Ecto neural progenitor cell (in vitro differentiated cells): ENCODE data around the gene AUTS2.

Source experiments
- DNase-seq: peaks from one replicate; pipeline ENCODE4 v3.0.0-alpha.2; 2018; ENCODE audit warnings: low spot score

The AUTS2 gene

GRCh38 chr7:69895446-69895845 is 297.2 kb downstream of the AUTS2 start:
- DNase-seq: no peak

GRCh38 chr7:69896121-69896520 is 297.8 kb downstream of the AUTS2 start:
- DNase-seq: no peak

GRCh38 chr7:69898189-69898588 is 299.9 kb downstream of the AUTS2 start:
- no peak for DNase-seq

- DNase-seq: no peak
These were observed 305.1 kb downstream of the AUTS2 start for GRCh38 chr7:69903410-69903809.

- DNase-seq: no peak
These were observed 308.2 kb downstream of the AUTS2 start for GRCh38 chr7:69906283-69906995.

- DNase-seq: no peak
These were observed 309.4 kb downstream of the AUTS2 start for GRCh38 chr7:69907720-69908119.

- no peak for DNase-seq
These were observed 310.2 kb downstream of the AUTS2 start for GRCh38 chr7:69908454-69908853.

- DNase-seq: no peak
These were observed 311.9 kb downstream of the AUTS2 start for GRCh38 chr7:69910150-69910549.

GRCh38 chr7:69911337-69911736 is 313.1 kb downstream of the AUTS2 start:
- no peak for DNase-seq

- no peak for DNase-seq
These were observed 313.9 kb downstream of the AUTS2 start for GRCh38 chr7:69912141-69912540.

- DNase-seq: no peak
These were observed 314.6 kb downstream of the AUTS2 start for GRCh38 chr7:69912846-69913245.

GRCh38 chr7:69919426-69920111 is 321.3 kb downstream of the AUTS2 start:
- DNase-seq: no peak

GRCh38 chr7:69920797-69921196 is 322.5 kb downstream of the AUTS2 start:
- no peak for DNase-seq

- no peak for DNase-seq
These were observed 323.9 kb downstream of the AUTS2 start for GRCh38 chr7:69922026-69922803.

GRCh38 chr7:69927461-69927860 is 329.2 kb downstream of the AUTS2 start:
- DNase-seq: no peak

GRCh38 chr7:69928621-69929020 is 330.3 kb downstream of the AUTS2 start:
- no peak for DNase-seq

GRCh38 chr7:69929622-69930021 is 331.3 kb downstream of the AUTS2 start:
- DNase-seq: no peak

GRCh38 chr7:69932034-69932628 is 333.9 kb downstream of the AUTS2 start:
- no peak for DNase-seq

GRCh38 chr7:69934144-69934903 is 336.0 kb downstream of the AUTS2 start:
- DNase-seq: no peak

- DNase-seq: no peak
These were observed 336.8 kb downstream of the AUTS2 start for GRCh38 chr7:69935107-69935506.

GRCh38 chr7:69937097-69937496 is 338.8 kb downstream of the AUTS2 start:
- DNase-seq: no peak

- no peak for DNase-seq
These were observed 341.0 kb downstream of the AUTS2 start for GRCh38 chr7:69939317-69939716.
